ENCODE measurements around the gene ATG16L1. TPM values are rescaled to one million over a fixed set of nuclear protein-coding genes. Genes with fewer than 3 reads are reported as not detected.

ATG16L1 gene
- total RNA-seq, 1 donor from 2014 or later, result 24.8 TPM

DNA sequence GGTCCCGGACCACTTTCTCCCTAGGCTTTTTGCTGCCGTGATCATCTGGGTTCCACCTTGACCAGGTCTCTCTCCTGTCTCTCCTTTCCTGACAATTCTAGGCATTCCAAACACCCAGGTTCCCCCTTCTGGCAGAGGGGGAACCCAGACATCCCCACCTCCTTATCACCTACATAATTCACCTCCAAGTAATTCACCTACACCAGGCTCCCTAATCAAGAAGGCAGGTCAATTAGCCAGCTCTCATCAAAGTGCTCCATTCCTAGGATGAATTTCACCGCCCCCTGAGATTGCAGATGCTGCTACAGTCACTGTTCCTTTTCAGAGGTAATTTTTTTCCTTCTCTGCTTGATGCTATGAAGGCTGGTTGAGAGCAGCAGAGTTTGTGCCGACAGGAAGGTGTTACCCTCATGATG is 42.3 kb upstream of the ATG16L1 start:
- Mint-ChIP-seq H3K4me1 (ENCODE audit: low read depth) (peaks cover 34% of the 10 kb centered on the region), H3K9me3 (ENCODE audit: low read depth) (no peaks in the 10 kb centered on the region), H3K36me3 (ENCODE audit: low read depth) (no peaks in the 10 kb centered on the region), H3K27ac (ENCODE audit: unreplicated experiment) (peak overlapping the region; percentile 42), H3K4me3 (ENCODE audit: unreplicated experiment) (no peak overlapping the region), H3K27me3 (ENCODE audit: low read depth) (no peaks in the 10 kb centered on the region)
- peak; percentile 1 for DNase-seq (ENCODE audit: low spot score)
- TF ChIP-seq, protein P1, sequence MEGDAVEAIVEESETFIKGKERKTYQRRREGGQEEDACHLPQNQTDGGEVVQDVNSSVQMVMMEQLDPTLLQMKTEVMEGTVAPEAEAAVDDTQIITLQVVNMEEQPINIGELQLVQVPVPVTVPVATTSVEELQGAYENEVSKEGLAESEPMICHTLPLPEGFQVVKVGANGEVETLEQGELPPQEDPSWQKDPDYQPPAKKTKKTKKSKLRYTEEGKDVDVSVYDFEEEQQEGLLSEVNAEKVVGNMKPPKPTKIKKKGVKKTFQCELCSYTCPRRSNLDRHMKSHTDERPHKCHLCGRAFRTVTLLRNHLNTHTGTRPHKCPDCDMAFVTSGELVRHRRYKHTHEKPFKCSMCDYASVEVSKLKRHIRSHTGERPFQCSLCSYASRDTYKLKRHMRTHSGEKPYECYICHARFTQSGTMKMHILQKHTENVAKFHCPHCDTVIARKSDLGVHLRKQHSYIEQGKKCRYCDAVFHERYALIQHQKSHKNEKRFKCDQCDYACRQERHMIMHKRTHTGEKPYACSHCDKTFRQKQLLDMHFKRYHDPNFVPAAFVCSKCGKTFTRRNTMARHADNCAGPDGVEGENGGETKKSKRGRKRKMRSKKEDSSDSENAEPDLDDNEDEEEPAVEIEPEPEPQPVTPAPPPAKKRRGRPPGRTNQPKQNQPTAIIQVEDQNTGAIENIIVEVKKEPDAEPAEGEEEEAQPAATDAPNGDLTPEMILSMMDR (IDR thresholded peaks at IDR 0.05), result no peak

DNA sequence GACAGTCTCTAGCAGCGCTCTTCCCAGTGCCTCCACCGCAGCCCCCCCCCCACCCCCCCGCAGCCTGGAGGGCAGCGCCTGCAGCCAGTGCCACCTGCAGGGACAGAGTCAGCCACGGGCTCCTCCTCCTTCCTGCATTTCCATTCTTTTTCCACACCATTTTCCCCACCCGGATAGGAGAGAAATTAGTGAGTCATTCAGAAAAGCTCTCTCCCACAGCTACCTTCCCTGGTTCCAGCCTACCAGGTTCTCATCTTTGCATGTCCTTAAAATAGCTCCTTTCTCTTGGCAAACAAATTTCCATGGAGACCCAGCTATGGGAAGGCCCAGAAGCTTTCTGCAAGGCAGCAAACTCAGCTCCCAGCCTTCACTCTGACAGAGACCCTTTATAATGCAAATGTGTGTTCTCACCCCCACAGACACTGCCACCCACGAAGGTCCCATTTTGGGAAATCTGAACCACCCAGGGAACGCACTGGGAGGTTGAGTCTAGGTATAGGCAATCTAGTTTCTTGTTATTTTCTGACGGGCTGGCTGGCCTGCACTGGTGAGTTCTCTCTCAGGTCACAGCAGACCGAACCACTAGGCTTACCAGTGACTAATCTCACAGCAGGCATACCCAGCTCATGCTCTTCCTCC is 41.8 kb upstream of the ATG16L1 start:
- peaks cover 34% of the 10 kb centered on the region for H3K4me1 Mint-ChIP-seq (ENCODE audit: low read depth)
- no peaks in the 10 kb centered on the region for H3K27me3 Mint-ChIP-seq (ENCODE audit: low read depth)
- peak overlapping the region; percentile 82 for H3K27ac Mint-ChIP-seq (ENCODE audit: unreplicated experiment)
- TF ChIP-seq, protein P1 (IDR thresholded peaks at IDR 0.05), result no peak
- no peak for DNase-seq (ENCODE audit: low spot score)
- no peaks in the 10 kb centered on the region for H3K36me3 Mint-ChIP-seq (ENCODE audit: low read depth)
- no peak overlapping the region for H3K4me3 Mint-ChIP-seq (ENCODE audit: unreplicated experiment)
- no peaks in the 10 kb centered on the region for H3K9me3 Mint-ChIP-seq (ENCODE audit: low read depth)

DNA sequence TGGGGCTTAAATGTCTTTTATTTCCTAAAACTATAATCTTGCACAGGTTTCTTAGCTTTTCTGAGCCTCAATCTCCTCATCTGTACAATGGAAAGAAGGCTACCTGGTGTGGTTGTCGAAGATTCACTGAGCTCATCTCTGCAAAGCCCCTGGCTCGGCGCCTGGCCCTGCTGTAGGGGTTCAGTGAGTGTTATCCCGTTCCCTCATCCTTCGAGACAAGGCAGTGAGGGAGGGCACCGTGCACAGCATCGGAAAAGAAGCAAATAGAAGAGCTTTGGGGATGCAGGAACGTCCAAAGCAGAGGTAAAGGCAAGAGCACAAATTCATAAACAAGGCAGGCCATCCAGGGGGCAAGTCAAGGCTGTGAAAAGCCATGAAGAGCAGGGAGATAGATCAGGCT is 41.2 kb upstream of the ATG16L1 start:
- no peaks in the 10 kb centered on the region for H3K9me3 Mint-ChIP-seq (ENCODE audit: low read depth)
- no peak for DNase-seq (ENCODE audit: low spot score)
- H3K27ac Mint-ChIP-seq (ENCODE audit: unreplicated experiment), result no peak overlapping the region
- no peaks in the 10 kb centered on the region for H3K36me3 Mint-ChIP-seq (ENCODE audit: low read depth)
- peaks cover 34% of the 10 kb centered on the region for H3K4me1 Mint-ChIP-seq (ENCODE audit: low read depth)
- no peak overlapping the region for H3K4me3 Mint-ChIP-seq (ENCODE audit: unreplicated experiment)
- H3K27me3 Mint-ChIP-seq (ENCODE audit: low read depth), result no peaks in the 10 kb centered on the region
- TF ChIP-seq, protein P1 (IDR thresholded peaks at IDR 0.05), result no peak

DNA sequence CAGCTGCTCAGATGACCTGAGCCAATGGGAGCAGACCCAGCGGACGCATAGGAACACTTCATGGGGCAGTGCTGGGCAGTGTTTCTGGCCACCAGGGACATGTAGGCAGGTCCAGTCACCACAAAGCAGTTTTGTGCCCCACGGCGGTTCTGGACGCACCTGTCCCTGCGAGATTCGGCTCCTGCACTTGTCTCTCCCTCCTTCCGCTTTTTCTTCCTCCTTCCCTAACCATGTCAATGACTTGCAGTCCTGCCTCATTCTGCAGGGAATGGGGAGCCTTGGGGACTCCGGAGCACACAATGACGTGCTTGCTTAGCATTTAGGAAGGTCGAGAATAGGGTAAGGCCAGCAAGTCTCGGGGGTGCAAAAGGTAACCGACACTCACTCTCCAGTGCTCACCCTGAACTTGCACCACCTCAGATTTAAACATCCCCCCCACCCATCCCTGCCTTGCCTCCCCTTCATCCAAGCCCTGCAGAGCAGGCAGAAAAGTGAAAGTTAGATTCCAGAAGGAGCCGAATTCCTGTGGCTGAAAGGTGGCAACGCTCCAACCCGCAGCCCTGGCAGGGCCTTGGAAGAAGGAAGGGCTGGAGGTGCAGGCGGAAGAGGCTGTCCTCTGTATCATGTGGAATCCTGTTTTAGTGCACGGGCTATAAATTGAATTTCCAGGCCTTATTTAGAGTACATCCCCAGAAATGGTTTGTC is 40.5 kb upstream of the ATG16L1 start:
- TF ChIP-seq, protein P1 (IDR thresholded peaks at IDR 0.05), result no peak
- no peak for DNase-seq (ENCODE audit: low spot score)
- Mint-ChIP-seq H3K9me3 (ENCODE audit: low read depth) (no peaks in the 10 kb centered on the region), H3K27ac (ENCODE audit: unreplicated experiment) (peak overlapping the region; percentile 67), H3K4me1 (ENCODE audit: low read depth) (peaks cover 34% of the 10 kb centered on the region), H3K4me3 (ENCODE audit: unreplicated experiment) (no peak overlapping the region), H3K27me3 (ENCODE audit: low read depth) (no peaks in the 10 kb centered on the region), H3K36me3 (ENCODE audit: low read depth) (no peaks in the 10 kb centered on the region)

DNA sequence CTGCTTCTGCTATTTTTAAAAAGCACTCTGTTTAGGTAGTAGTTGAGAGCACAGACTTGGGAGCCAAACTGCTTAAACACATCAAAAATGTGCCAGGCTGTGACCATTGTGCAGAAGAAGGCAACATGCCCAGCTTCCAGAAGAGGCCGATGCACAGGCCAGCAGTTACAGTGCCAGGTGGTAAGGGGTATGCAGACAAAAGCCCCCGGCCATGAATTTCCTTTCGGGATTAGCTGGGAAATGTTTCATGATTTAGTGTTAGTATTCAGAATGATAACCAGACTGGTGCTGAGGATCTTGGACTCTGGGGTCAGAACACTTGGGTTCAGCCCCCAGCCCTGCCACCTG is 40.0 kb upstream of the ATG16L1 start:
- H3K4me3 Mint-ChIP-seq (ENCODE audit: unreplicated experiment), result no peak overlapping the region
- H3K9me3 Mint-ChIP-seq (ENCODE audit: low read depth), result no peaks in the 10 kb centered on the region
- no peaks in the 10 kb centered on the region for H3K27me3 Mint-ChIP-seq (ENCODE audit: low read depth)
- H3K27ac Mint-ChIP-seq (ENCODE audit: unreplicated experiment), result peak overlapping the region; percentile 67
- H3K36me3 Mint-ChIP-seq (ENCODE audit: low read depth), result no peaks in the 10 kb centered on the region
- TF ChIP-seq, protein P1 (IDR thresholded peaks at IDR 0.05), result no peak
- DNase-seq (ENCODE audit: low spot score), result no peak
- peaks cover 34% of the 10 kb centered on the region for H3K4me1 Mint-ChIP-seq (ENCODE audit: low read depth)

Data from chondrocyte (in vitro differentiated cells).